A673 (cell line): ENCODE measurements around the gene TMPRSS11E.

Source experiments
- EZH2 ChIP-seq: fragments of 200-600 bp; sonication (generic); IDR thresholded peaks from 2 replicates; pipeline ENCODE4 v1.6.1; 2017; ENCODE audit warnings: borderline replicate concordance, low read depth, mild to moderate bottlenecking, mixed read lengths, antibody characterized with exemption, low read length; ENCODE audit not compliant: poor library complexity, severe bottlenecking
- TF ChIP-seq, protein P1 (sequence below): fragments of 300-800, 200-600 bp; sonication (generic); conservative IDR thresholded peaks from 2 replicates; pipeline ENCODE4 v1.5.1; 2017; ENCODE audit warnings: low read depth, mild to moderate bottlenecking, antibody characterized with exemption, low read length, moderate library complexity, mixed read lengths

DNA sequence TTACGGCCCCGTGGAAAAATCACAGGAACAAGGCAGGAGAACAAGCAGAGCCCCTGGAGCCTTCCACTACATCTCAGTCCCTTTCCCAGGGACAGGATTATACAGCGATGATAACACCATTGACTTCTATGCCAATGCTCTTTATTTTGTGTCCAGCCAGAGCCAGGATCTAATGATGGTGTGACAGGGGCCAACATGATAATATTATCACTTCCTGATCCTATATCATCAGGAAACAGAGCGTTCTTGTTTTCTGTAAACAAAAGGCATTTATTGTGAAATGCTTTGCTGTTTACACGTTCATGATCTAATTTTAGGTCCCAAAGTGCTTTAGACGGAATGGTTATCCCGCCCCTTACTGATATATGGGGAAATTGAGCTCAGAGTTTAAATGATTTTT lies 12.8 kb downstream of the TMPRSS11E start:
- TF ChIP-seq, protein P1, sequence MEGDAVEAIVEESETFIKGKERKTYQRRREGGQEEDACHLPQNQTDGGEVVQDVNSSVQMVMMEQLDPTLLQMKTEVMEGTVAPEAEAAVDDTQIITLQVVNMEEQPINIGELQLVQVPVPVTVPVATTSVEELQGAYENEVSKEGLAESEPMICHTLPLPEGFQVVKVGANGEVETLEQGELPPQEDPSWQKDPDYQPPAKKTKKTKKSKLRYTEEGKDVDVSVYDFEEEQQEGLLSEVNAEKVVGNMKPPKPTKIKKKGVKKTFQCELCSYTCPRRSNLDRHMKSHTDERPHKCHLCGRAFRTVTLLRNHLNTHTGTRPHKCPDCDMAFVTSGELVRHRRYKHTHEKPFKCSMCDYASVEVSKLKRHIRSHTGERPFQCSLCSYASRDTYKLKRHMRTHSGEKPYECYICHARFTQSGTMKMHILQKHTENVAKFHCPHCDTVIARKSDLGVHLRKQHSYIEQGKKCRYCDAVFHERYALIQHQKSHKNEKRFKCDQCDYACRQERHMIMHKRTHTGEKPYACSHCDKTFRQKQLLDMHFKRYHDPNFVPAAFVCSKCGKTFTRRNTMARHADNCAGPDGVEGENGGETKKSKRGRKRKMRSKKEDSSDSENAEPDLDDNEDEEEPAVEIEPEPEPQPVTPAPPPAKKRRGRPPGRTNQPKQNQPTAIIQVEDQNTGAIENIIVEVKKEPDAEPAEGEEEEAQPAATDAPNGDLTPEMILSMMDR: no peak
- no peak for TF ChIP-seq EZH2
